Upper lobe of left lung (tissue), 4 donors: Measurements from ENCODE around the gene CRYBB3.

Experiments
- EP300 ChIP-seq, 4 donors: sonication (generic); formaldehyde crosslinking; IDR thresholded peaks; one replicate each; pipeline ENCODE4 v1.5.1; 2017; ENCODE audit warnings: antibody characterized with exemption in 4 of 4, control low read depth in 2 of 4
- POLR2A ChIP-seq, 4 donors: fragments of 450-650 bp; IDR thresholded peaks; one replicate each; pipeline ENCODE4 v1.5.1; 2016 to 2017; ENCODE audit warnings: antibody characterized with exemption in 4 of 4, mild to moderate bottlenecking in 2 of 4
- POLR2AphosphoS5 ChIP-seq, 2 donors: sonication (generic); formaldehyde crosslinking; IDR thresholded peaks; one replicate each; pipeline ENCODE4 v1.5.1; 2017; ENCODE audit warnings: antibody characterized with exemption in 2 of 2
- TF ChIP-seq, protein P1 (sequence below), 6 experiments: fragments of 450-650 bp in 4 of 6; fragments of 200-600 bp in 2 of 6; sonication (generic) in 2 of 6; IDR thresholded peaks; one replicate each; pipeline ENCODE4 v1.5.1; 2016 to 2019; ENCODE audit warnings: antibody characterized with exemption in 6 of 6

DNA sequence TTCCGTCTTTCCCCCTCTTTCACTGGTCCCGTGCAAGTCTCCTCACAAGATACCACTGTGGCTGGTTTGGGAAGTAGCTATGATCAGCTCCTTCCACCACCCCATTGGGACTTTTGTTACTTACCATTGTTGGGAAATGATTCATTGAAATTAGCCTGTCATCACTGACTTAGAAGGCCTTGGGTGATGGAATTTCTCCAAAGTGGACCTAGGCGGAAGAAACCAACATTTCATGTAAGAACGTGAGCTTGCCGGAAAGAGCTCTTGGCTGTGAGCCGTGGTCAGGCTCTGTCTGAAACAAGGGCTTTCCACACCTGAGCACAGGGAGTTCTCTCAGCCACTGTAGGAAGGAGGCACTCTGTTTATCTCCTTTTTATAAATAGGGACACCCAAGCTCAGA lies 23.5 kb upstream of the CRYBB3 start:
- TF ChIP-seq, protein P1, sequence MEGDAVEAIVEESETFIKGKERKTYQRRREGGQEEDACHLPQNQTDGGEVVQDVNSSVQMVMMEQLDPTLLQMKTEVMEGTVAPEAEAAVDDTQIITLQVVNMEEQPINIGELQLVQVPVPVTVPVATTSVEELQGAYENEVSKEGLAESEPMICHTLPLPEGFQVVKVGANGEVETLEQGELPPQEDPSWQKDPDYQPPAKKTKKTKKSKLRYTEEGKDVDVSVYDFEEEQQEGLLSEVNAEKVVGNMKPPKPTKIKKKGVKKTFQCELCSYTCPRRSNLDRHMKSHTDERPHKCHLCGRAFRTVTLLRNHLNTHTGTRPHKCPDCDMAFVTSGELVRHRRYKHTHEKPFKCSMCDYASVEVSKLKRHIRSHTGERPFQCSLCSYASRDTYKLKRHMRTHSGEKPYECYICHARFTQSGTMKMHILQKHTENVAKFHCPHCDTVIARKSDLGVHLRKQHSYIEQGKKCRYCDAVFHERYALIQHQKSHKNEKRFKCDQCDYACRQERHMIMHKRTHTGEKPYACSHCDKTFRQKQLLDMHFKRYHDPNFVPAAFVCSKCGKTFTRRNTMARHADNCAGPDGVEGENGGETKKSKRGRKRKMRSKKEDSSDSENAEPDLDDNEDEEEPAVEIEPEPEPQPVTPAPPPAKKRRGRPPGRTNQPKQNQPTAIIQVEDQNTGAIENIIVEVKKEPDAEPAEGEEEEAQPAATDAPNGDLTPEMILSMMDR (IDR thresholded peaks at IDR 0.05), result no peak
- no peak for TF ChIP-seq POLR2A (IDR thresholded peaks at IDR 0.05)
- no peak for TF ChIP-seq EP300 (IDR thresholded peaks at IDR 0.05)
- TF ChIP-seq POLR2AphosphoS5 (IDR thresholded peaks at IDR 0.05), result no peak
